NB4 (cell line): Measurements from ENCODE around the gene CD7.
"Not testable (repeated sequence)": the region's sequence is repeated elsewhere in the genome, so short reads cannot be mapped to it uniquely, and the experiment has no call there.

Experiments
- DNase-seq: peaks from one replicate; pipeline ENCODE4 v3.0.0; 2010; ENCODE audit warnings: low read depth
- H3K4me3 ChIP-seq: one replicate; pipeline ENCODE4 v1.5.1; 2011; ENCODE audit warnings: mild to moderate bottlenecking, low read depth, low read length, moderate library complexity
- CTCF ChIP-seq: IDR thresholded peaks from one replicate; pipeline ENCODE4 v1.5.1; 2012; ENCODE audit warnings: low read depth, low read length
- MYC ChIP-seq: IDR thresholded peaks from 2 replicates; pipeline ENCODE4 v1.6.1; 2011; ENCODE audit warnings: low read depth, low read length
- POLR2A ChIP-seq: IDR thresholded peaks from 2 replicates; pipeline ENCODE4 v1.6.1; 2011; ENCODE audit warnings: mild to moderate bottlenecking; ENCODE audit not compliant: insufficient read length; ENCODE audit errors: extremely low read depth
- TF ChIP-seq, protein P1 (sequence below): IDR thresholded peaks from 2 replicates; pipeline ENCODE4 v1.6.1; 2011; ENCODE audit warnings: low read depth, low read length

Gene CD7

GRCh38 chr17:82351254-82351712 is 33.9 kb upstream of the CD7 start:
- H3K4me3 ChIP-seq = no peak overlapping the region

DNA sequence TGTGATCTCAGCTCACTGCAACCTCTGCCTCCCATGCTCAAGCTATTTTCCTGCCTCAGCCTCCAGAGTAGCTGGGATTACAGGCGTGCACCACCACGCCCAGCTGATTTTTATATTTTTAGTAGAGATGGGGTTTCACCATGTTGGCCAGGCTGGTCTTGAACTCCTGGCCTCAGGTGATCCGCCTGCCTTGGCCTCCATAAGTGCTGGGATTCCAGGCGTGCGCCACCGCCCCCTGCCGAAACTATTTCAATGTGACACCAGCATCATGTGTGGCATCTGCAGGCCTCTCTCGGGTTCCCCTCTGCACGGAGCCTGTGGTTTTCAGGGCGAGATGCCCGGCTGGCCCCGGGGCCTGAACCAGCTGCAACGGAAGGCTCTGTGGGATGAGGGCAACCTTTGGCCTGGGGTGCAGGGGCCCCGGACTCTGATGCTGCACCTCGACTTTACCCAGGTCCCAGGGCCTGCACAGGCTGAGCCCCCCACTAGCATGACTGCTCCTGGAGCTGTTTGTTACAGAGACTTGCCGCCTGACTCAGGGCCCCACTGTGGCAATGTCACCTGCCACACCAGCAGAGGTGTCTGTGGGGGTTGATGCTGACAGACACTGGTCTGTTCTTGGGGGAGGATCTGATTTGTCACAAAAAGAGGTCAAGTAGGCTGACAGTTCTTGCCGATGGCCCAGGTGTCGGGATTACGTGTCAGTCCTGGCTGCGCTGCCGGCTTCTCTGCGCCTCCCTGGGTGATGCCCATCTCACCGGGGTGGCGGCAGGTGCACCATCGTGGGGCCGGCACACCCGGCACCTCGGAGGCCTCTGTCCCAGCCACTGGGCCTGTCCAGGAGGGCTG is 33.0 kb upstream of the CD7 start:
- no peak for TF ChIP-seq POLR2A
- TF ChIP-seq, protein P1, sequence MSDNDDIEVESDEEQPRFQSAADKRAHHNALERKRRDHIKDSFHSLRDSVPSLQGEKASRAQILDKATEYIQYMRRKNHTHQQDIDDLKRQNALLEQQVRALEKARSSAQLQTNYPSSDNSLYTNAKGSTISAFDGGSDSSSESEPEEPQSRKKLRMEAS = no peak
- TF ChIP-seq MYC = no peak
- TF ChIP-seq CTCF = no peak
- no peak overlapping the region for H3K4me3 ChIP-seq
- peak; percentile 31 for DNase-seq

More at GRCh38 chr17:82351254-82351712, 33.9 kb upstream of the CD7 start:
- no peak for DNase-seq
- no peak for TF ChIP-seq POLR2A
- no peak for TF ChIP-seq CTCF
- TF ChIP-seq, protein P1 = no peak
- no peak for TF ChIP-seq MYC

GRCh38 chr17:82349287-82349701 is 31.9 kb upstream of the CD7 start:
- no peak for DNase-seq
- no peak overlapping the region for H3K4me3 ChIP-seq
- TF ChIP-seq POLR2A (no peak), CTCF (no peak), MYC (no peak)
- TF ChIP-seq, protein P1 = no peak

GRCh38 chr17:82348866-82349265 is 31.5 kb upstream of the CD7 start:
- no peak for DNase-seq
- TF ChIP-seq, protein P1 = no peak
- no peak for TF ChIP-seq MYC
- TF ChIP-seq POLR2A = no peak
- TF ChIP-seq CTCF = no peak
- no peak overlapping the region for H3K4me3 ChIP-seq

GRCh38 chr17:82348434-82348833 is 31.0 kb upstream of the CD7 start:
- TF ChIP-seq MYC = no peak
- no peak for TF ChIP-seq POLR2A
- TF ChIP-seq, protein P1 = no peak
- no peak for TF ChIP-seq CTCF

GRCh38 chr17:82347994-82348393 is 30.6 kb upstream of the CD7 start:
- not testable (repeated sequence) for H3K4me3 ChIP-seq, DNase-seq

More at GRCh38 chr17:82348434-82348833, 31.0 kb upstream of the CD7 start:
- no peak overlapping the region for H3K4me3 ChIP-seq
- DNase-seq = no peak
